OCI-LY7 (cell line): ENCODE measurements around the gene RAPGEF2.

Experiments
- EZH2phosphoT487 ChIP-seq: fragments of 200-600 bp; sonication (generic); IDR thresholded peaks from 2 replicates; pipeline ENCODE4 v1.6.1; 2018; ENCODE audit warnings: low read depth, borderline replicate concordance, mild to moderate bottlenecking, mixed run types, antibody characterized with exemption, low read length, moderate library complexity, mixed read lengths
- TF ChIP-seq, protein P1 (sequence below): fragments of 200-600 bp; sonication (generic); conservative IDR thresholded peaks from 2 replicates; pipeline ENCODE4 v1.5.1; 2014; ENCODE audit warnings: mild to moderate bottlenecking, antibody characterized with exemption, low read length, moderate library complexity, mixed read lengths

DNA sequence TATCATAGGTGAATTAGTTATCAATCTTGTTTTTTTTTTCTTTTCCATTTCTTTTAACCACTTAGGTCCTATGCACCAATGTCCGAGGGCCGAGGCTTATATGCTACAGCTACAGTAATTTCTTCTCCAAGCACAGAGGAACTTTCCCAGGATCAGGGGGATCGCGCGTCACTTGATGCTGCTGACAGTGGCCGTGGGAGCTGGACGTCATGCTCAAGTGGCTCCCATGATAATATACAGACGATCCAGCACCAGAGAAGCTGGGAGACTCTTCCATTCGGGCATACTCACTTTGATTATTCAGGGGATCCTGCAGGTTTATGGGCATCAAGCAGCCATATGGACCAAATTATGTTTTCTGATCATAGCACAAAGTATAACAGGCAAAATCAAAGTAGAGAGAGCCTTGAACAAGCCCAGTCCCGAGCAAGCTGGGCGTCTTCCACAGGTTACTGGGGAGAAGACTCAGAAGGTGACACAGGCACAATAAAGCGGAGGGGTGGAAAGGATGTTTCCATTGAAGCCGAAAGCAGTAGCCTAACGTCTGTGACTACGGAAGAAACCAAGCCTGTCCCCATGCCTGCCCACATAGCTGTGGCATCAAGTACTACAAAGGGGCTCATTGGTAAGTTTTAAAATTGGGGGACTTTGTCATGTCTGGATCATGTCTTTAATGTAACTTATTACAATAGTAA lies 250.7 kb downstream of the RAPGEF2 start:
- TF ChIP-seq, protein P1, sequence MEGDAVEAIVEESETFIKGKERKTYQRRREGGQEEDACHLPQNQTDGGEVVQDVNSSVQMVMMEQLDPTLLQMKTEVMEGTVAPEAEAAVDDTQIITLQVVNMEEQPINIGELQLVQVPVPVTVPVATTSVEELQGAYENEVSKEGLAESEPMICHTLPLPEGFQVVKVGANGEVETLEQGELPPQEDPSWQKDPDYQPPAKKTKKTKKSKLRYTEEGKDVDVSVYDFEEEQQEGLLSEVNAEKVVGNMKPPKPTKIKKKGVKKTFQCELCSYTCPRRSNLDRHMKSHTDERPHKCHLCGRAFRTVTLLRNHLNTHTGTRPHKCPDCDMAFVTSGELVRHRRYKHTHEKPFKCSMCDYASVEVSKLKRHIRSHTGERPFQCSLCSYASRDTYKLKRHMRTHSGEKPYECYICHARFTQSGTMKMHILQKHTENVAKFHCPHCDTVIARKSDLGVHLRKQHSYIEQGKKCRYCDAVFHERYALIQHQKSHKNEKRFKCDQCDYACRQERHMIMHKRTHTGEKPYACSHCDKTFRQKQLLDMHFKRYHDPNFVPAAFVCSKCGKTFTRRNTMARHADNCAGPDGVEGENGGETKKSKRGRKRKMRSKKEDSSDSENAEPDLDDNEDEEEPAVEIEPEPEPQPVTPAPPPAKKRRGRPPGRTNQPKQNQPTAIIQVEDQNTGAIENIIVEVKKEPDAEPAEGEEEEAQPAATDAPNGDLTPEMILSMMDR: no peak
- no peak for TF ChIP-seq EZH2phosphoT487
